SH-SY5Y (cell line): Measurements from ENCODE around the gene IL1RAPL2.

Experiments
- GATA2 ChIP-seq: IDR thresholded peaks from 2 replicates; pipeline ENCODE4 v1.6.1; 2011; ENCODE audit warnings: mild to moderate bottlenecking, low read depth, low read length
- GATA3 ChIP-seq: IDR thresholded peaks from 2 replicates; pipeline ENCODE4 v1.6.1; 2011; ENCODE audit warnings: low read depth, mild to moderate bottlenecking, low read length, moderate library complexity

GRCh38 chrX:105758754-105759153, 1192.8 kb downstream of the IL1RAPL2 start:
- no peak for TF ChIP-seq GATA3
- peak; percentile 54; the same call in 1 of the 2 replicates for TF ChIP-seq GATA2
